Measurements from ENCODE around the gene LRFN4. TPM values are rescaled to one million over a fixed set of nuclear protein-coding genes. Genes with fewer than 3 reads are reported as not detected.

LRFN4 gene
- total RNA-seq, 1 donor from 2014 or later, result 37.9 TPM

GRCh38 chr11:66840317-66841091 lies 16.4 kb upstream of the LRFN4 start:
- DNase-seq (ENCODE audit: low read depth), result no peak
- no peak for TF ChIP-seq CTCF (conservative IDR thresholded peaks at IDR 0.05; ENCODE audit: low read depth, low read length)
- no peak overlapping the region for H3K4me3 ChIP-seq (ENCODE audit: low read depth, low read length)

- H3K4me3 ChIP-seq (ENCODE audit: low read depth, low read length), result peak overlapping the region; percentile 98
- no peak for TF ChIP-seq CTCF (conservative IDR thresholded peaks at IDR 0.05; ENCODE audit: low read depth, low read length)
- DNase-seq (ENCODE audit: low read depth), result no peak
These were observed 15.0 kb upstream of the LRFN4 start for GRCh38 chr11:66841861-66842260.

- H3K4me3 ChIP-seq (ENCODE audit: low read depth, low read length), result peak overlapping the region; percentile 98
- TF ChIP-seq CTCF (conservative IDR thresholded peaks at IDR 0.05; ENCODE audit: low read depth, low read length), result no peak
- no peak for DNase-seq (ENCODE audit: low read depth)
These were observed 14.4 kb upstream of the LRFN4 start for GRCh38 chr11:66842501-66842895.

- TF ChIP-seq CTCF (conservative IDR thresholded peaks at IDR 0.05; ENCODE audit: low read depth, low read length), result no peak
- no peak for DNase-seq (ENCODE audit: low read depth)
- H3K4me3 ChIP-seq (ENCODE audit: low read depth, low read length), result peak within 1 kb of the TSS; percentile 98
These were observed 13.7 kb upstream of the LRFN4 start, which contains the start of gene RCE1 for GRCh38 chr11:66842896-66843775. Gene RCE1 (plus strand): TSS chr11:66843441. CDS start chr11:66843456, 15 bp downstream.

GRCh38 chr11:66843776-66844495 lies 12.9 kb upstream of the LRFN4 start:
- TF ChIP-seq CTCF (conservative IDR thresholded peaks at IDR 0.05; ENCODE audit: low read depth, low read length), result no peak
- DNase-seq (ENCODE audit: low read depth), result no peak
- H3K4me3 ChIP-seq (ENCODE audit: low read depth, low read length), result peak overlapping the region; percentile 98

- DNase-seq (ENCODE audit: low read depth), result no peak
- no peak for TF ChIP-seq CTCF (conservative IDR thresholded peaks at IDR 0.05; ENCODE audit: low read depth, low read length)
- H3K4me3 ChIP-seq (ENCODE audit: low read depth, low read length), result peak overlapping the region; percentile 98
These were observed 12.2 kb upstream of the LRFN4 start for GRCh38 chr11:66844496-66845142.
